PC-3 (cell line): ENCODE data around the gene GCGR. TPM values are rescaled to one million over a fixed set of nuclear protein-coding genes. Genes with fewer than 3 reads are reported as not detected.

ENCODE experiments used
- ATAC-seq: fragments of 200-7000 bp; cut with Tn5 transposase; 2 replicates; pipeline ENCODE4 v1.9.1; 2020; ENCODE audit warnings: mild to moderate bottlenecking, moderate library complexity
- BruUV-seq: library from RNA; stranded (reverse); fragments of 400-500 nt; replicated peaks from 2 replicates; lab custom pipeline; 2021; lab: Mats Ljungman, UMichigan
- CTCF ChIA-PET: fragments of 300-600 bp; sonication (Branson Sonifier 250); formaldehyde crosslinking; loops from one replicate; lab custom pipeline; 2022; ENCODE audit warnings: antibody characterized with exemption; lab: Charles Lee
- POLR2A ChIA-PET: fragments of 300-600 bp; sonication (Branson Sonifier 250); formaldehyde crosslinking; loops from one replicate; lab custom pipeline; 2022; ENCODE audit warnings: antibody characterized with exemption; ENCODE audit not compliant: unreplicated experiment; lab: Charles Lee
- DNase-seq: peaks from one replicate; pipeline ENCODE4 v3.0.0-alpha.2; 2015
- H2AFZ ChIP-seq: fragments of 300-600 bp; sonication (generic); 2 replicates; pipeline ENCODE4 v1.6.0; 2016; ENCODE audit warnings: antibody characterized with exemption, low read length
- H3F3A ChIP-seq: fragments of 300-600 bp; sonication (generic); one replicate; pipeline ENCODE4 v1.6.0; 2017; ENCODE audit warnings: antibody characterized with exemption, low read length, control low read depth, mild to moderate bottlenecking; ENCODE audit not compliant: unreplicated experiment
- H3K27ac ChIP-seq: fragments of 300-600 bp; sonication (generic); 2 replicates; pipeline ENCODE4 v1.5.1; 2016; ENCODE audit warnings: mild to moderate bottlenecking, low read length
- H3K27me3 ChIP-seq: fragments of 300-600 bp; sonication (generic); 2 replicates; pipeline ENCODE4 v1.6.1; 2016; ENCODE audit warnings: low read length, mixed read lengths
- H3K36me3 ChIP-seq: fragments of 300-600 bp; sonication (generic); 2 replicates; pipeline ENCODE4 v1.6.1; 2016; ENCODE audit warnings: low read depth, mixed run types, low read length, mixed read lengths
- H3K4me1 ChIP-seq: fragments of 300-600 bp; sonication (generic); 2 replicates; pipeline ENCODE4 v1.5.1; 2016; ENCODE audit warnings: low read length; ENCODE audit not compliant: insufficient read depth
- H3K4me2 ChIP-seq: fragments of 300-600 bp; sonication (generic); 2 replicates; pipeline ENCODE4 v1.6.0; 2016; ENCODE audit warnings: low read length
- H3K4me3 ChIP-seq: fragments of 300-600 bp; sonication (generic); 2 replicates; pipeline ENCODE4 v1.5.1; 2016; ENCODE audit warnings: mild to moderate bottlenecking, low read length, mixed read lengths
- H3K79me2 ChIP-seq: fragments of 300-600 bp; sonication (generic); 2 replicates; pipeline ENCODE4 v1.6.1; 2017; ENCODE audit warnings: low read length, mixed read lengths
- H3K9ac ChIP-seq: fragments of 300-600 bp; sonication (generic); 2 replicates; pipeline ENCODE4 v1.6.0; 2016; ENCODE audit warnings: mild to moderate bottlenecking, low read length
- H3K9me2 ChIP-seq: fragments of 300-600 bp; sonication (generic); replicated peaks from 2 replicates; pipeline ENCODE4 v1.6.1; 2016; ENCODE audit warnings: mixed run types, low read length, mixed read lengths
- H3K9me3 ChIP-seq: fragments of 300-600 bp; sonication (generic); 2 replicates; pipeline ENCODE4 v1.6.1; 2016; ENCODE audit warnings: low read length, mixed read lengths
- H4K20me1 ChIP-seq: fragments of 300-600 bp; sonication (generic); 2 replicates; pipeline ENCODE4 v1.6.1; 2016; ENCODE audit warnings: low read length, mixed read lengths
- EZH2 ChIP-seq: fragments of 300-600 bp; sonication (generic); IDR thresholded peaks from one replicate; pipeline ENCODE4 v1.6.1; 2017; ENCODE audit warnings: antibody characterized with exemption, mild to moderate bottlenecking, low read length; ENCODE audit not compliant: unreplicated experiment
- EZH2phosphoT487 ChIP-seq: fragments of 300-600 bp; sonication (generic); IDR thresholded peaks from 2 replicates; pipeline ENCODE4 v1.6.1; 2018; ENCODE audit warnings: mild to moderate bottlenecking, antibody characterized with exemption, low read length, borderline replicate concordance
- intact Hi-C: fragments of 100-400 bp; cut with micrococcal nuclease; formaldehyde crosslinking; loops from 2 replicates; pipeline ENCODE4 v1.9.0; 2023
- total RNA-seq: library from RNA; depleted of rRNA; stranded (reverse); fragments of >200 nt; gene quantifications from 2 replicates; pipeline ENCODE4 v1.2.3, GENCODE V29; 2014; rRNA removed
- TF ChIP-seq, protein P1 (sequence below): fragments of 300-600 bp; sonication (generic); conservative IDR thresholded peaks from 2 replicates; pipeline ENCODE4 v1.5.1; 2017; ENCODE audit warnings: antibody characterized with exemption, low read depth, mild to moderate bottlenecking, low read length

The GCGR gene
- total RNA-seq, 1 experiment from 2014 or later: 0.11 TPM

DNA sequence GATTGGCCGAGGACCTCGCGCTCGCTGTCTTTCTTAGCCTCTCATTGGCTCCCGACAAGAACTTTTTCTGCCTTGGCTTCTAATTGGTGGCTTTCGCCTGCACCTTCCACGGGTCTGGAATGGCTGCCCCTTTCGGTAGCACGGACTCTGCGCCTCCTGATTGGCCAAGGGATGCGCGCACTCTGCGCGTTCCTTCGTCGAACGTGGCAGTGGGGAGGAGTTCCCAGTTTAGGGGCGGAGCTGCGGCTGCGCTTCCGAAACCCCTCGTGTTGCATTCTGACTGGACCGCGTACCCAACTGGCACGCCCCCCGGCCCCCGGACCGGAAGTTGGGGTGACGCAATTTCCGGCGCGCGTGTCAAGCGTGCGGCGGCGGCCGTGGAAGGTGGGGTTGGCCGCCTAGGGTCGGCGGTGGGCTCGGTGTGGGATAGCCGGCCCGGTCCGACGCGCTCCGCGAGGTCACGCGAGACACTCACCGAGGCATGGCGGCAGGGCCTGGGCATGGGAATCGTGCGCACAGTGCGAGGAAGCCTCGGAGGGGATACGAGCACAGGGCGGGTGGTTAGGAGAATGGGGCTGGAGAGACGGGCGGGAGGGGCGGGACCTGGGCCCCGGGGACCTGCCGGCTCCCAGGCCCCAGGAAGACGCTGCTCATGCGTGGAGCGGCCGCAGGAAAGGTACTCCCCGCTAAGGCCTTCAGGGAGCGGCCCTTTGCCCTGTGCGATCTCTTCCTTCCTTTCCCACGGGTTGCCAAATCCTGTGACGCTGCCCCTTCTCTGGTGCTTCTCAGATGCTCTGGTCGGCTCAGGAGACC, 57.0 kb downstream of the GCGR start:
- Histone ChIP-seq H3K4me3 (peak overlapping the region; percentile 93), H3K79me2 (peaks cover 83% of the 10 kb centered on the region), H3K27me3 (no peaks in the 10 kb centered on the region), H3K36me3 (peaks cover 15% of the 10 kb centered on the region), H4K20me1 (peaks cover 27% of the 10 kb centered on the region), H3F3A (no peaks in the 10 kb centered on the region), H3K9me3 (no peaks in the 10 kb centered on the region), H3K4me1 (peaks cover 37% of the 10 kb centered on the region), H3K9ac (peak overlapping the region; percentile 93), H2AFZ (peak overlapping the region; percentile 29), H3K9me2 (no peaks in the 10 kb centered on the region), H3K4me2 (peak overlapping the region; percentile 94), H3K27ac (peak overlapping the region; percentile 73)
- POLR2A ChIA-PET: interaction anchor here (0.5 to 0.6 kb wide), 2 partner anchors 29 to 721 kb away, joined by 4 to 9 read pairs; no protein-coding TSS in a partner anchor
- intact Hi-C loops: loop anchor here (1.0 kb wide), 1 partner anchor 128 kb away; no protein-coding TSS in a partner anchor
- ATAC-seq (peak; percentile 80), DNase-seq (peak; percentile 100)
- CTCF ChIA-PET: interaction anchor here (0.5 to 0.7 kb wide), 2 partner anchors 45 to 197 kb away, joined by 3 to 4 read pairs; no protein-coding TSS in a partner anchor
- TF ChIP-seq EZH2 (no peak), EZH2phosphoT487 (no peak)
- TF ChIP-seq, protein P1, sequence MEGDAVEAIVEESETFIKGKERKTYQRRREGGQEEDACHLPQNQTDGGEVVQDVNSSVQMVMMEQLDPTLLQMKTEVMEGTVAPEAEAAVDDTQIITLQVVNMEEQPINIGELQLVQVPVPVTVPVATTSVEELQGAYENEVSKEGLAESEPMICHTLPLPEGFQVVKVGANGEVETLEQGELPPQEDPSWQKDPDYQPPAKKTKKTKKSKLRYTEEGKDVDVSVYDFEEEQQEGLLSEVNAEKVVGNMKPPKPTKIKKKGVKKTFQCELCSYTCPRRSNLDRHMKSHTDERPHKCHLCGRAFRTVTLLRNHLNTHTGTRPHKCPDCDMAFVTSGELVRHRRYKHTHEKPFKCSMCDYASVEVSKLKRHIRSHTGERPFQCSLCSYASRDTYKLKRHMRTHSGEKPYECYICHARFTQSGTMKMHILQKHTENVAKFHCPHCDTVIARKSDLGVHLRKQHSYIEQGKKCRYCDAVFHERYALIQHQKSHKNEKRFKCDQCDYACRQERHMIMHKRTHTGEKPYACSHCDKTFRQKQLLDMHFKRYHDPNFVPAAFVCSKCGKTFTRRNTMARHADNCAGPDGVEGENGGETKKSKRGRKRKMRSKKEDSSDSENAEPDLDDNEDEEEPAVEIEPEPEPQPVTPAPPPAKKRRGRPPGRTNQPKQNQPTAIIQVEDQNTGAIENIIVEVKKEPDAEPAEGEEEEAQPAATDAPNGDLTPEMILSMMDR: no peak
- BruUV-seq: TSS peak; percentile 67

DNA sequence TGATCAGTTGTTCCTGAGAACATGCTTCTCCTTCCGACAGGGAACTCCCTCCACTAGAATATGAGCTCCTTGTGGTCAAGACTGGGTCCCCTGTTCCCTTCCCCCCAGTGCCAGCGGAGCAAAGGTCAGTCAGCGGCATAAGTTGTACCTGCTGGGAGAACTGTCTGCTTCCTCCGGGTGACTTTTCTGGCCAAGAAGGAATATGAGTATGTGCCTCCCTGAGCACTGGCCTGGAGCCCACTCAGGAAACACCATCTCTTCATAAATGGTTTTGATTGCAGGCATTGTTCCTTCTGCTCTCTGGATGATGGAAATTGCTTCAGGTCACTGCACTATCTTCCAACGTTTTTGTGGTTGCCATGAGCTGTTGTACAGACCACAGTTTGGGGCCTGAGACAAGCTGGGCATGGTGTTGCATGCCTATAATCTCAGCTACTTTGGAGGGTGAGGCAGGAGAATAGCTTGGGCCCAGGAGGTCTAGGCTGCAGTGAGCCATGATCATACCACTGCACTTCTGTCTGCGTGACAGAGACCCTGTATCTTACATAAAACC, 59.2 kb downstream of the GCGR start:
- Histone ChIP-seq H3K4me1 (peaks cover 44% of the 10 kb centered on the region), H3F3A (peaks cover 16% of the 10 kb centered on the region), H3K79me2 (peaks cover 61% of the 10 kb centered on the region), H2AFZ (no peak overlapping the region), H3K36me3 (peaks cover 13% of the 10 kb centered on the region; the same call in 1 of the 2 replicates), H3K9me3 (no peaks in the 10 kb centered on the region), H3K9ac (no peak overlapping the region), H3K27ac (no peak overlapping the region), H3K9me2 (no peaks in the 10 kb centered on the region), H3K4me2 (peak overlapping the region; percentile 94), H3K4me3 (peak overlapping the region; percentile 44; the same call in 1 of the 2 replicates), H4K20me1 (peaks cover 18% of the 10 kb centered on the region), H3K27me3 (no peaks in the 10 kb centered on the region)
- BruUV-seq: no TSS peak
- ATAC-seq (no peak), DNase-seq (no peak)
- CTCF ChIA-PET: no interaction called here
- POLR2A ChIA-PET: interaction anchor here (0.6 kb wide), 1 partner anchor 352 kb away, joined by 3 read pairs; no protein-coding TSS in a partner anchor
- TF ChIP-seq EZH2phosphoT487 (no peak), EZH2 (no peak)
- TF ChIP-seq, protein P1: no peak
- intact Hi-C loops: no loop called here

Other genes starting within 250 kb of the GCGR start
- 109 and 133 TPM in 2 replicates for gene NPLOC4, start 167.0 kb upstream of the GCGR start, total RNA-seq
- gene TSPAN10, start 167.0 kb upstream of the GCGR start, total RNA-seq: 3.5 and 3.9 TPM in 2 replicates
- gene PDE6G, start 147.6 kb upstream of the GCGR start, total RNA-seq: 3.0 TPM in 1 of 2 replicates, not detected in the other
- 46.7 and 68.9 TPM in 2 replicates for gene OXLD1, start 137.5 kb upstream of the GCGR start, total RNA-seq
- gene CCDC137, start 137.4 kb upstream of the GCGR start, total RNA-seq: 49.9 and 71.0 TPM in 2 replicates
- gene ARL16, start 120.4 kb upstream of the GCGR start, total RNA-seq: 52.6 and 68.8 TPM in 2 replicates
- gene HGS, start 120.1 kb upstream of the GCGR start, total RNA-seq: 177 and 194 TPM in 2 replicates
- gene MRPL12, start 100.8 kb upstream of the GCGR start, total RNA-seq: 100 and 108 TPM in 2 replicates
- 113 and 117 TPM in 2 replicates for gene SLC25A10, start 91.9 kb upstream of the GCGR start, total RNA-seq
- gene MCRIP1, start 29.1 kb downstream of the GCGR start, total RNA-seq: 73.4 and 90.9 TPM in 2 replicates
- gene PPP1R27, start 30.9 kb downstream of the GCGR start, total RNA-seq: not detected in 2 replicates
- 969 and 1,089 TPM in 2 replicates for gene P4HB, start 56.4 kb downstream of the GCGR start, total RNA-seq
- gene ARHGDIA, start 67.2 kb downstream of the GCGR start, total RNA-seq: 201 and 261 TPM in 2 replicates
- 496 and 633 TPM in 2 replicates for gene ALYREF, start 87.4 kb downstream of the GCGR start, total RNA-seq
- 243 and 268 TPM in 2 replicates for gene ANAPC11, start 87.6 kb downstream of the GCGR start, total RNA-seq
- 0.07 and 0.17 TPM in 2 replicates for gene NPB, start 98.1 kb downstream of the GCGR start, total RNA-seq
- 33.3 and 42.7 TPM in 2 replicates for gene PCYT2, start 107.2 kb downstream of the GCGR start, total RNA-seq
- 51.6 and 70.8 TPM in 2 replicates for gene SIRT7, start 114.0 kb downstream of the GCGR start, total RNA-seq
- gene MAFG, start 123.6 kb downstream of the GCGR start, total RNA-seq: 22.9 and 37.5 TPM in 2 replicates
- gene PYCR1, start 133.2 kb downstream of the GCGR start, total RNA-seq: 144 and 169 TPM in 2 replicates
- gene MYADML2, start 143.1 kb downstream of the GCGR start, total RNA-seq: not detected in 2 replicates
- 0.75 TPM in 1 of 2 replicates, not detected in the other for gene NOTUM, start 157.0 kb downstream of the GCGR start, total RNA-seq
- gene ASPSCR1, start 173.5 kb downstream of the GCGR start, total RNA-seq: 31.5 and 48.2 TPM in 2 replicates
- gene CENPX, start 218.7 kb downstream of the GCGR start, total RNA-seq: 344 and 390 TPM in 2 replicates
- gene LRRC45, start 219.2 kb downstream of the GCGR start, total RNA-seq: 71.5 and 90.0 TPM in 2 replicates
- 46.8 and 52.2 TPM in 2 replicates for gene RAC3, start 227.5 kb downstream of the GCGR start, total RNA-seq
- gene DCXR, start 233.5 kb downstream of the GCGR start, total RNA-seq: 135 and 142 TPM in 2 replicates
- 46.7 and 46.8 TPM in 2 replicates for gene RFNG, start 247.7 kb downstream of the GCGR start, total RNA-seq
- 240 and 287 TPM in 2 replicates for gene GPS1, start 247.7 kb downstream of the GCGR start, total RNA-seq